ENCODE results near the gene ICA1L.

Gene ICA1L

GRCh38 chr2:202881570-202881969 is 10.0 kb upstream of the ICA1L start:
- Histone ChIP-seq H3K36me3 (ENCODE audit: low read length) (peaks cover 9% of the 10 kb centered on the region; the same call in 1 of the 2 replicates), H3K9ac (ENCODE audit: low read length) (no peak overlapping the region), H3K9me3 (ENCODE audit: insufficient read depth, low read length) (no peaks in the 10 kb centered on the region), H3F3A (ENCODE audit: insufficient read depth) (no peaks in the 10 kb centered on the region), H3K9me2 (replicated peaks; ENCODE audit: insufficient read depth, low read length) (no peaks in the 10 kb centered on the region), H3K4me3 (ENCODE audit: insufficient read depth, low read length, poor library complexity, severe bottlenecking) (no peak overlapping the region), H3K27ac (ENCODE audit: low read depth, low read length) (no peak overlapping the region), H3K4me2 (ENCODE audit: low read depth, low read length, poor library complexity, severe bottlenecking) (no peak overlapping the region), H2AFZ (ENCODE audit: low read depth, low read length, severe bottlenecking) (no peak overlapping the region), H4K20me1 (ENCODE audit: low read depth, low read length) (no peaks in the 10 kb centered on the region), H3K79me2 (ENCODE audit: insufficient read depth, low read length) (no peaks in the 10 kb centered on the region), H3K27me3 (ENCODE audit: low read length) (no peaks in the 10 kb centered on the region)
- no peak for TF ChIP-seq EZH2phosphoT487 (conservative IDR thresholded peaks at IDR 0.05; ENCODE audit: low read length)
- no peak for TF ChIP-seq CTCF (IDR thresholded peaks at IDR 0.05; ENCODE audit: insufficient read depth, low read length, poor library complexity, severe bottlenecking)

GRCh38 chr2:202877699-202878098 is 6.1 kb upstream of the ICA1L start:
- Histone ChIP-seq H3K27ac (ENCODE audit: low read depth, low read length) (no peak overlapping the region), H3K36me3 (ENCODE audit: low read length) (peaks cover 9% of the 10 kb centered on the region; the same call in 1 of the 2 replicates), H3K9ac (ENCODE audit: low read length) (no peak overlapping the region), H3K27me3 (ENCODE audit: low read length) (no peaks in the 10 kb centered on the region), H3K4me2 (ENCODE audit: low read depth, low read length, poor library complexity, severe bottlenecking) (no peak overlapping the region), H3K4me3 (ENCODE audit: insufficient read depth, low read length, poor library complexity, severe bottlenecking) (no peak overlapping the region), H2AFZ (ENCODE audit: low read depth, low read length, severe bottlenecking) (no peak overlapping the region), H3K9me2 (replicated peaks; ENCODE audit: insufficient read depth, low read length) (no peaks in the 10 kb centered on the region), H3K9me3 (ENCODE audit: insufficient read depth, low read length) (no peaks in the 10 kb centered on the region), H3F3A (ENCODE audit: insufficient read depth) (peaks cover 25% of the 10 kb centered on the region), H3K79me2 (ENCODE audit: insufficient read depth, low read length) (no peaks in the 10 kb centered on the region), H4K20me1 (ENCODE audit: low read depth, low read length) (no peaks in the 10 kb centered on the region)
- TF ChIP-seq EZH2phosphoT487 (conservative IDR thresholded peaks at IDR 0.05; ENCODE audit: low read length) (no peak), CTCF (IDR thresholded peaks at IDR 0.05; ENCODE audit: insufficient read depth, low read length, poor library complexity, severe bottlenecking) (no peak)

GRCh38 chr2:202870431-202871299 is 901 bp downstream of the ICA1L start:
- Histone ChIP-seq H3K4me2 (ENCODE audit: low read depth, low read length, poor library complexity, severe bottlenecking) (peak overlapping the region; percentile 88), H3K27ac (ENCODE audit: low read depth, low read length) (no peak overlapping the region), H3K9me3 (ENCODE audit: insufficient read depth, low read length) (no peaks in the 10 kb centered on the region), H3F3A (ENCODE audit: insufficient read depth) (peaks cover 27% of the 10 kb centered on the region), H2AFZ (ENCODE audit: low read depth, low read length, severe bottlenecking) (peak overlapping the region; percentile 99), H3K4me3 (ENCODE audit: insufficient read depth, low read length, poor library complexity, severe bottlenecking) (peak overlapping the region; percentile 76), H4K20me1 (ENCODE audit: low read depth, low read length) (no peaks in the 10 kb centered on the region), H3K9me2 (replicated peaks; ENCODE audit: insufficient read depth, low read length) (no peaks in the 10 kb centered on the region), H3K79me2 (ENCODE audit: insufficient read depth, low read length) (no peaks in the 10 kb centered on the region), H3K27me3 (ENCODE audit: low read length) (no peaks in the 10 kb centered on the region), H3K9ac (ENCODE audit: low read length) (peak overlapping the region; percentile 72), H3K36me3 (ENCODE audit: low read length) (no peaks in the 10 kb centered on the region; the same call in 1 of the 2 replicates)
- TF ChIP-seq EZH2phosphoT487 (conservative IDR thresholded peaks at IDR 0.05; ENCODE audit: low read length): no peak
- peak; percentile 69 for TF ChIP-seq CTCF (IDR thresholded peaks at IDR 0.05; ENCODE audit: insufficient read depth, low read length, poor library complexity, severe bottlenecking)

All from SU-DHL-6 (cell line).